HG03565 (cell line): ENCODE measurements around the gene ANXA11.
A peak's percentile ranks its signal among the peaks of the same experiment; 100 is the strongest.
"Not testable (repeated sequence)": the region's sequence is repeated elsewhere in the genome, so short reads cannot be mapped to it uniquely, and the experiment has no call there.

ENCODE experiments used
- ATAC-seq: cut with Tn5 transposase; IDR thresholded peaks from one replicate; pipeline ENCODE4 v1.9.1; 2021; ENCODE audit warnings: mild to moderate bottlenecking, moderate library complexity; ENCODE audit not compliant: unreplicated experiment

Gene ANXA11

DNA sequence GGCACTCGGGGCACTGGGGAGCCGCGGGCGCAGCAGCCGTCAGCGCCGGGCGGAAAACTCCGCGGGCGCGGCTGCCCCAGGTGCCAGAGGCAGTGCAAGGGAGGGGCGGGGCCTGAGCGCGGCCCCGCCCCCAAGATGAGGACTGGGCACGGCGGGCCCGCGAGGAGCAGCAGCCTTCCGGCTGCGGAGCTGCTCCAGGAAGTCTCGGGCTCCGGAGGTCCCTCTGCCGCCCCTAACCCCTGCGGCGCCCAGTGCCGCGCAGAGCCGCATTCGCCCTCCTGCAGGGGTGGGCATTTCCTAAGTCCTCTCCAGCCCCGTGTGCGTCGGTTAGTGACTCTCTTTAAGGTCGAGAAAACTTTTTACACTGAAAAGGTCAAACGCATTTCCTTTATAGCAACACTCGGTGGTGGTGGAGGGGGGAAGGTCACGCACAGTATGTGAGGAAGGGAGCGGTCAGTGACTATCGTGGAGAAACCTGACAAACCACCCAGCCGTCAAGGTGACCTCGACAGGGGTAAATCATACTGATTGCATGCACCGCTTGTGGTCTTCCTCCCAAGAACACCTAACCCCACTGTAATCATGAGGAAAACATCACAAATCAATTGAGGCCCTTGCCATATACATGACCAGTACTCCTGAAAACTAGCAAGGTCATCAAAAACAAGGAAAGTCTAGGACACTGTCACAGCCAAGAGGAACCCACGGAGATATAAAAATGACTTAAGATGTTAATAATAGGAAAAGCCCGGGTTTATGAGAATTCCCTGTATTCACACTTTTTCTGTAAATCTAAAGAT lies at the start of gene ANXA11:
Gene ANXA11 (minus strand): TSS at position 61 of the 800 bp plus-strand sequence. CDS start 32,676 bp downstream, outside the sequence.
- ATAC-seq = peak; percentile 74

DNA sequence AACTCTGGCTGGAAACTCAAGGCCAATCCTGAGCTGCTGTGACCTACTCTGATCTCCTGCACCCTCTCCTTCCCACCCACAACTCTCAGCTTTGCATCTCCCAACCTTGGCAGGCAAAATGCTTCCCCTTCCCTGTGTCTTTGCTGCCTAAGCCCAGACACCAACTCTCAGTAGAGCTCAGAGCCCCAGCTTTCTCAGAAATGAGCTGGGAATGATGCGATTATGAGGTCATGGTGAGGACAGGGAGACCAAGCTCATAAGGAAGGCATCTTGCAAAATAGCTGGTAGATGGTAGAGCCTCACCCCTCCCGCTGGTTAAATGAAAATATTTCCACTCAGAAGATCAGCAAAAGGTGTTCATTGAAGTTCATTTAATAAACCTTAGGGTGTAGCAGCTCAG lies 49.4 kb upstream of the ANXA11 start:
- ATAC-seq = not testable (repeated sequence)

DNA sequence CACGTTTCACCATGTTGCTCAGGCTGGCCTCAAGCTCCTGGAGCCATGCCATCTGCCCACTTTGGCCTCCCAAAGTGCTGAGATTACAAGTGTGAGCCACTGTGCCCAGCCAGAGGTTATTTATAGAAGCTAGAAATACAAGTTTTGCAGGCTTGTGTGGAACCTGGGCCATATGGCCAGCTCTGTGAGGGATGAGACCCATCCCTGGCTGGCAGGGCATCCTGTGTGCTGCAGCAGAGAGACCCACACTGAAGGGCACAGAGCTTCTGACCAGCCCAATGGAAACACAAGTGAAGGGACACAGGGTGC lies 48.6 kb upstream of the ANXA11 start:
- ATAC-seq = not testable (repeated sequence)

DNA sequence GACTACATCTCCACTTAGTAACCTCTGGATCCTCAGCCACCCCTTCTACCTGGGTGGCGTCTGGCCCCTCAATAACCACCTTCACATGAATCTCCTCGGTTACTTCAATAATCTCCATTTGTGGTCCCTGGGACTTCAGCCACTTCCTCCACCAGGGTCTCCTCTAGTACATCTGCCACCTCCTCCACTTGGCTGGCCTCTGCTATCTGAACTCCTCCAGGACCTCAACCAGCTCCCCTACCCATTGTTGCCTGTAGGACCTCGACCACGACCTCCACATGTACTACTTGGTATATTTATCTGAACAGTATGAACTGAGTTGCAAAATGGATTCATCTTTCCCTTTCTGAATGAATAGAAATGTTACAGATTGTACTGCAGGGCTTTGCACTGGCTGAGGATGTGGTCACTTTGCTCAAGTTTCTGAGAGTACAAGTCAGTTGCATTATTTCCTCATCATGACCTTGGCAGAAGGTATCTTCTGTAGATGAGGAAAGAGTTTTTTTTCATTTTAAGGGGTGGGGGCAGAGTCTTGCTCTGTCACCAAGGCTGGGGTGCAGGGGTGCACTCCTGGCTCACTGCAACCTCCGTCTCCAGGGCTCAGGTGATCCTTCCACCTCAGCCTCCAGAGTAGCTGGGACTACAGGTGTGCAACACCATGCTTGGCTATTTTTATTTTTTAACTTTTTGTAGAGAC lies 48.1 kb upstream of the ANXA11 start:
- peak; percentile 81 for ATAC-seq

DNA sequence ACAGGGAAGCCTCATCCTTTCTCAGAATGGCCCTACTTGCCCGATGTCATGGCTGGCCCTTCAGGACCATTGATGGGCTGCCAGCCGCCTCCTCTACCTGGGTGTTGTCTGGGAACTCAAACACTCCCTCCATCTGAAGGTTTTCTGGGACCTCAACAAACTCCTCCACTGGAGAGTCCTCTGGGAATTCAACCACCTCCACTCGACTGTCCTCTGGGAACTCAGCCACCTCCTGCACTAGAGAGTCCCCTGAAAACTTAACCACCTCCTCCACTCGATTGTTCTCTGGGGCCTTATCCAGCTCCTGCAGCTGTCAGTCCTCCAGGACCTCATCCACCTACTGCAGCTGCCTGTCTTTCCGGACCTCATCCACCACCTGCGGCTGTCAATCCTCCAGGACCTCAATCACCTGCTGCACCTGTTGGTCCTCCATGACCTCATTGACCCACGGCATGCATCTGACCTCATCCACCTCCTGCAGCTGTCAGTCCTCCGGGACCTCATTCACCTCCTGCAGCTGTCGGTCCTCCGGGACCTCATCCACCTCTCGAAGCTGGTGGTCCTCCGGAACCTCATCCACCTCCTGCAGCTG lies 47.1 kb upstream of the ANXA11 start:
- no peak for ATAC-seq

DNA sequence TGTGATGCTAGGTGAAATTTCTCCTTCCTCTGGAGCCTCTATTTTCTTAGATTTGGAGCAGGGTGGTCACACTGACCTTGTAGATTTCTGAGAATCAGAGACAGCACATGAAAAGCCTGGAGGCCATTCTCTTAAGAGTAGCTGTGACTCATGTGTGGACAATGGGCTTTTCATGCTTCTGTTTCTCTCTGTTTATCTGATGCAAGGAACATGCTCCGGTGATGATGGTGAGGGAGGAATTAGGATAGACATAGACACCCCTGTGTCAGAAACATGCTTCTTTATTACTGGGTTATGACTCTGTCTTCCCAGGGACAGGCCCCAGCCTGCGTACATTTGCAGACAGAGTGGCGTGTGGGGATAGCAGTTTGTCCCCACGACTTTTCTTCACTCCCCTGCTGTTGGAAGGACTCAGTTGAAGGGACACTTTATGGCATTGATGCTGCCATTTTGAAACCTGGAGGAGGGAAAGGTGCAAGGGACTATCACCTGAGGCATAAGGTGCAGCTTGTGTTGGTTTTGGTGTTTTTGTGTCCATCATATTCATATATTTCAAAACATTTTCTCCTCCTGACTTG lies 46.5 kb upstream of the ANXA11 start:
- not testable (repeated sequence) for ATAC-seq

DNA sequence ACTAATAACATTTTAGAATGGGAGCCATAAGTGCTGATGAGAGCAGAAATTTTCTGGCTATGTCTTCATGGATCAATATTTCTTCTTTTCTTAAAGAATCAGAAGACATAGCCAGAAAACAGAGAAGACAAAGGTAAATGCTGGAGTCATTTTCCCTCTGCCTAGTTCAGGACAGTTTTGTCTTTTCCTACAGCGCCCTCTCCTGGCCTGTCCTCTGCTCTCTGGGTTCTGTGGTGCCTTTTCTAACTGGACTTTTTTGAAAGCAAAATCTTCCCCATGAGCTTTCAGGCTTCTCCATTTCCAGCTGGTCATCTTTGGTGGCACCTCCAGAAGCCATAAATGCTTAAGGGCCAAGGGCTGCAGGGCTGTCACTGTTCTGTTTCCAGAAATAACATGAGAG lies 45.1 kb upstream of the ANXA11 start:
- not testable (repeated sequence) for ATAC-seq

DNA sequence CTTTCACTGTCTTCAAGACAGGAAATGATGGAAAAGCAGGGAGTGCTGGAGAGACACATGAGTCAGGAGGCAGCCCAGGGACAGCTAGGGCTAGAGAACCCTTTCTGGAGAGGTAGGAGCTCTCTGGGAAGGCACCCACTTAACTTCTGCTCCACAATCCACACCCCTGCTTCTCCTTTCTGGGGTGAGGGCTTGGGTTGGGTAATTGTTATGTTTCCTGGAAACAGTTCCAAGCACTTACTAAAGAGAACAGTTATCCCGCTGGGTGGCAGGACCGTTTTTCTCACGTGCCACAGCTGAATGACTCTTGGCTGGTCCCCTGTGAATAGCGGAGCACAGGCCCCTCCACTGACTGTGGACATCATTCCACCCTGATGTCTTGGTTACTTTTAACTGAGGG lies 44.6 kb upstream of the ANXA11 start:
- ATAC-seq = not testable (repeated sequence)

DNA sequence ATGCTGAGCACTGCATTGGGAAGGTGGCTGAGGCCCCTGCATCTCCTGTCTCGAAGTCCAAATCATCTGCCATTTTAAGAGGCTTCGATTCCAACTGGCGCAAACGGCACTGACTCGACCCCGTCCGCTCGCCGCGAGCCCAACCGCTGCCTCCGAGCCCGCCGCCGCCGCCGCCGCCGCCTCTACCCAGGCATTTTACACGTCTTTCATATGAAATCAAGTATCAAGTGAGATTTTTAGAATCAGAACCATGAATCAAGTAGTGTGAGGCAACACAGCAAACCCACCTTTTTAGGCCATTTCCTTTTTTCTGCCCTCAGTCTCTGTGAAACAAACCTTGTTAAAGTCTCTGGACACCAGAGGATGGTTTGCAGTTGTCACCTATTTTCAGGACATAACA lies 42.3 kb upstream of the ANXA11 start:
- ATAC-seq = not testable (repeated sequence)

DNA sequence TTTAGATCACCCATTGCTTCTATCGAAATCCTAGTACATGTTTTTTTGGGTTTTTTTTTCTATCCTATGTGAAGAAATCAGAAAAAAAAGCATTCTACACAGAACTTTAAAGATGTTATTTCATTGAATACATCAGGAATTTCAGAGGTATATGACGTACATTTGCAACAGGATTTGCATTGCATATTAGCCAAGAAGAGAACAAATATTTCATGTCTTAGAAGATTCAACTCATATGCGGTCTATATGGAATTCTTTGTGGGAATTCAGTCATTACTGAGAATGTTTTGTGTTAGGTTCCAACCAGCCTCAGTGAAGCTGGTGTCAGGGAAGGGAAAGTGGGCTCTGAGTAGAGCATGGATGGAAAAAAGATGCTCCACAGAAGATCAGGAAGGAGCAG lies 39.0 kb upstream of the ANXA11 start:
- not testable (repeated sequence) for ATAC-seq

DNA sequence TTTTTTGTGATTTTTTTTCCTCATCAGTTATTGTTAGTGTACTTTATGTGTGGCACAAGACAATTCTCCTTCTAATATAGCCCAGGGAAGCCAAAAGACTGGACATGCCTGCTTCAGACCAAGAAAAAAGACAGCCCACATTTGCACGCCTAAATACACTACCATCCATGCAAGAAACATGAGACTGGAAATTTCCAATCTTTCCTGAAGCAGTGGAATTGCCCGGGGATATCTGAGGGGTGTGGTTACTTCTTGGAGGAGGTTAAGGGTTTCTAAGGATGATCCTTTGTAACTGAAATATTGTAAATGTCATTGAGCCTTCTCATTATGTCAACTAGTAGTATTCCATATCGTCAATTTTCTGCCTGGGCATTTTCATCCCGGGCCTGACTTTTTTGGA lies 37.0 kb upstream of the ANXA11 start:
- not testable (repeated sequence) for ATAC-seq

DNA sequence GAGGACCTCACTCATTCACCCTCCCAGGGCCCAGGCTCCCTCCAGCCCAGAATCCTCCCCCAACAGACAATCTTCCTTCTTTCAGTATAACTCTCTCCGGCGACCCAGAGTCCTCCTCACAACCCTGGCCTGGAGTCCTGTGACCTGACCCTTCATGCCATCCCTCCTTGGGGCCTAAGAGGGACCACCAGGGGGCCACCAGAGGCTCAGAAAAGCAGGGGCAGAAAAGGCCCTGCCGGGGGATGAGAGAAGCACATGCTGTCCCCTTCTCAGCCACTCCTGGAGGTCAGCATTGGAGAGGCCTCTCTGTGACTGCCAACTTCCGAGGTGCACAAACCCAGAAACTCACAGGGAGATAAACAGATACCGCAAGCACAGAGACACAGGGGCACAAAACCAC lies 31.1 kb upstream of the ANXA11 start:
- not testable (repeated sequence) for ATAC-seq

DNA sequence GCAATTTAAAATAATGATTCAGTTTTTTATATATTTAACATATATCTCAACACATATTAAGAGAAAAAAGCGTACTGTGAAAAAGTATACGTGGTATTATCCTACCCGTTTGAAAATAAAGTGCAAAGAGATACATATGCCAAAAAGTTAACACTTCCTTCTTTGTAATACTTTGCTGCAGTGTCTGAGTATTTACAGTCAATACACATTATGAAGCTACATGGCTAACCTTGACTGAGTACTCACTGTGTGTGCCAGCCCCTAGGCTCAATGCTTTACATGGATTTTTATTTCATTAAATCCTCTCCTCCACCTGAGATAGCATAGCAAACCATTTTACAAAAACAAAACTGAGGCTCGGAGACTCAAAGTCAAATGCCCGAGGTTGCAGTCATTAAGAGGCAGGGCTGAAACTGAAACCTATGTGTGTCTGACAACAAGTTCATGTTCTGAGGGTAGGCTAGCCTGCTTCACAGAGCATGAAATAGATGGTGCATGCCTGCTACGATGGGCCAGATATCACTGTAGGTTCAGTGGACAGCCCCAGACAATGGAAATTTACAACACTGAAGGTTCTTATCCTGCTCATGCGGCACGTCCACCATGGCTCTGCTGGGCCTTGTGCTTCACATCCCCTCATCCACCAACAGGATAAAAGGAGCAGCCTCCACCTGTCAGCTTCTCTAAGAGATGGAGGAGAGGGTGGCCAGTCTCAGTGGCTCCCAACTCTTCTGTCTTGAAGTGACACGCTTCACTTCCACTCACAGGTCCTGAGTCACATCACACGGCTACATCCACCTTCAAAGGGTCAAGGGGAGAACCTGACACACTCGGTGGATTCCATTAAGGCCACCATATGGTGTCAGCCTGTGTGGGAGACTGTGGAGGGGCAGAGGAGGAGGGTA lies 29.2 kb upstream of the ANXA11 start:
- ATAC-seq = peak; percentile 100

DNA sequence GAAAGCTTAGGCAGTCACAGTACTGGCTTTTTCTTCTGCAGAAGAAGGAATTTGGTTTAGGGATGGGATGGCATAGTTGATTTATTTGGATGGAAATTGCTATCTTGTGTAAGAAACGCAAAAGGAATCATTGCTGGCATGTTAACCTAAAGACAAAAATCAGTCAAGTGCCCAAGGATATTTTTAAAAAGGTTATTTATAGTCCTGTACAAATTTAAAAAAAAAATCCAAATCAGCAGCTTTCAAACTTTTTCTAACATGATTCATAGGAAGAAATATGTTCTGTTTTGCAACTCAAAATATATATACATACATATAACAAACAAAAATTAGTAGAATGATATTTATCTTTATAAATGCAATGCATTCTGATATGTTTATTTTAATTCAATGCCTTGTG lies 28.5 kb upstream of the ANXA11 start:
- not testable (repeated sequence) for ATAC-seq

DNA sequence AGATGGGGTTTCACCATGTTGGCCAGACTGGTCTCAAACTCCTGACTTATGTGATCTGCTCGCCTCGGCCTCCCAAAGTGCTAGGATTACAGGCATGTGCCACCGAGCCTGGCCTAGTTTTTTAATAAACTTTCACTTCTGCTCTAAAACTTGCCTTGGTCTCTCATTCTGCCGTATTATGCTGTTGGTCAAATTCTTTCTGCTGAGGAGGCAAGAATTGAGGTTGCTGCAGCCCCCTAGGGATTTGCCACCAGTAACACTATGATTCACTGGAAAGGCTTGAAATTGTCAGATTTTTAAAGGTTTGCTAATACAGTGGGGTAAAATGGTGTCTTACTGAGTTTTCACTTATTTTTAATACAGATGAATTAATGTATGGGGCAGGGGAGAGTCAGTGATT lies 21.4 kb upstream of the ANXA11 start:
- peak; percentile 57 for ATAC-seq

DNA sequence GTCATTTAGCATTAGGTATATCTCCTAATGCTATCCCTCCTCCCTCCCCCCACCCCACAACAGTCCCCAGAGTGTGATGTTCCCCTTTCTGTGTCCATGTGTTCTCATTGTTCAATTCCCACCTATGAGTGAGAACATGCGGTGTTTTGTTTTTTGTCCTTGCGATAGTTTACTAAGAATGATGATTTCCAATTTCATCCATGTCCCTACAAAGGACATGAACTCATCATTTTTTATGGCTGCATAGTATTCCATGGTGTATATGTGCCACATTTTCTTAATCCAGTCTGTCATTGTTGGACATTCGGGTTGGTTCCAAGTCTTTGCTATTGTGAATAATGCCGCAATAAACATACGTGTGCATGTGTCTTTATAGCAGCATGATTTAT lies 17.7 kb upstream of the ANXA11 start:
- not testable (repeated sequence) for ATAC-seq

DNA sequence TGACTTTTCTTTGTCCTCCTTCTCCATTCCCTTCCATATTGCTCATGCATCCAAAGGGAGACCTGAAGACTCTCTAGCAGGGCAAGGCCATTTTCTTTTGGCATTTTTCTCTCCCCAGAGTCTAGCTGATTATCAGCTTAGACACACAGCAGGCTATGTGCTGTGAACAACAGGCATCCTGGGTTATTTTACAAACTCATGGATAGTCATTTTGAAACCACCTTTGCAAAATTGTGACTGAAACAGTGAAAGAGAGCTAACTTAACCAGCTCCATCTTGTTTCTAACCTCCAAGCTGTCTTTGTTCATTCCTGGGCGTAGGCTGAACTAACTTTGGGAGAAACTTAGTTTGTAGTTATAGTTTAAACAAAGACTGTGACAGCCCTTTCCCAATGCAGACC lies 13.5 kb upstream of the ANXA11 start:
- ATAC-seq = peak; percentile 95

DNA sequence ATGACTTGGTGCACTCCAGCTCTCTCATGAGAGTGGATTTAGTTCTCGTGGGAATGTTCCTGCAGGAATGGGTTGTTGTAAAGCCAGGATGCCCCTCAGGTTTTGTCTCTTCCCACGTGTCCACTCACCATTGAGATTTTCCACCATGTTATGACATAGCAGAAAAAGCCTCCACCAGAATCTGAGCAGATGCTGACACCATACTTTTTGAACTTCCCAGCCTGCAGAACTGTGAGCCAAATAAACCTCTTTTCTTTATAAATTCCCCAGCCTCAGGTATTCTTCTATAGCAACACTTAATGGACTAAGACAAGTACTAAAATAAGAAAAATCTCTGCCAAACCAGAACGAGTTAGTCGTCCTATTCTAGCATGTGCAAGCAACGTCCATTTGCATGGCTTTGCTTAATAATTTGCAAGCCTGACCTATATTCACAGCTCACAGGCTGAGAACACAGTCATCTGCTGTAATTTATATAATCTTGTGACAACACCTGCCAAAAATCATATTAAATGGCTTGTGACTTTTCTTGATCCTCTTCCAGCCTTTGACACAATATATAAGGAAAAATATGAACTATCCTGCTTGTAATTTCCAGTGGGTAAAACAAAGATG lies 9.1 kb upstream of the ANXA11 start:
- ATAC-seq = not testable (repeated sequence)

DNA sequence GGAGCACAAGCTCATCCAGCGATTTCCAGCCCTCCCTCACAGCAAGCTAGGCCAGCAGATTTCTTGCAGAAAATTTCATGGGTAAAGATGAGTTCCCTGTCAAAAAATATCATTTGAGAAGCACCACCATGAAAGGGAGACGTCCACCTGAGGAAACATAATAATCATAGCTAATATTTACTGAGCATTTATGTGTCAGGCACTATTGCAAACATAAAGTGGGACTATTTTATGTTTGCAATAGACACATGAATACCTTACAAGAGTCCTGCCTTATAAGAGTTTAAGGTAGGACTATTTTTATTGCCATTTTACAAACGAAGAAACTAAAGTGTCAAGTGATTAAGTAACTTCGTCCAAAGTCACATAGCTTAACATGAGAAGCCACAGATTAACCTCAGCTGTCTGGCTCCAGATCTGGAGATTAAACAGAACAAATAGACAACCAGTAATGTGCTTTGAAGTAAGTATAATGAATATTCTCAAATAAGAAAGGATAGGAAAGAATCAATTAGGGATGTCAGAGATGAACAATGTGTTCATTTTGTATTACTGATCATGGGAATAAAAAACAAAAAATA lies 7.3 kb upstream of the ANXA11 start:
- not testable (repeated sequence) for ATAC-seq

DNA sequence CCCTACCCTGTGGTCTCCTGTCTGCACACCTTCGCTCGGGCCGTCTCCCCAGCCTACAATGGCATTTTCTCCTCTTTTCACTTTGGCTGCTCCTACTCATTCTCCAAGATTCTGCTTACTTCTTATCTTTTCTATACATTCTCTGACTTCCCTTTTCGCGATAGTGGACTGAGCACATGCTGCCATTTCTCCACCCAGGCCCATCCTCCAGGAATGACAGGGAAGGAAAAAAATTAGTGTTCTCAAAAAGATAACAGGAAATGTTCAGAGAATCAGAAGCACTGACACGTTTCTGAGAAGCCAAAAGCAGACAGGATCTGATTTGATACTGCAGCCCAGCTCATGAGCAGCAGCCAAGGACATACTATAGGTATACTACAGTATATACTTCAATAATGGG lies 6.4 kb upstream of the ANXA11 start:
- ATAC-seq = no peak
